NCI-H82 (cell line): Measurements from ENCODE around the gene GIT1.
"Not testable (repeated sequence)": the region's sequence is repeated elsewhere in the genome, so short reads cannot be mapped to it uniquely, and the experiment has no call there.

Experiments
- DNase-seq: peaks from one replicate; lab custom pipeline; 2025; lab: John Stamatoyannopoulos, UW

Gene GIT1

DNA sequence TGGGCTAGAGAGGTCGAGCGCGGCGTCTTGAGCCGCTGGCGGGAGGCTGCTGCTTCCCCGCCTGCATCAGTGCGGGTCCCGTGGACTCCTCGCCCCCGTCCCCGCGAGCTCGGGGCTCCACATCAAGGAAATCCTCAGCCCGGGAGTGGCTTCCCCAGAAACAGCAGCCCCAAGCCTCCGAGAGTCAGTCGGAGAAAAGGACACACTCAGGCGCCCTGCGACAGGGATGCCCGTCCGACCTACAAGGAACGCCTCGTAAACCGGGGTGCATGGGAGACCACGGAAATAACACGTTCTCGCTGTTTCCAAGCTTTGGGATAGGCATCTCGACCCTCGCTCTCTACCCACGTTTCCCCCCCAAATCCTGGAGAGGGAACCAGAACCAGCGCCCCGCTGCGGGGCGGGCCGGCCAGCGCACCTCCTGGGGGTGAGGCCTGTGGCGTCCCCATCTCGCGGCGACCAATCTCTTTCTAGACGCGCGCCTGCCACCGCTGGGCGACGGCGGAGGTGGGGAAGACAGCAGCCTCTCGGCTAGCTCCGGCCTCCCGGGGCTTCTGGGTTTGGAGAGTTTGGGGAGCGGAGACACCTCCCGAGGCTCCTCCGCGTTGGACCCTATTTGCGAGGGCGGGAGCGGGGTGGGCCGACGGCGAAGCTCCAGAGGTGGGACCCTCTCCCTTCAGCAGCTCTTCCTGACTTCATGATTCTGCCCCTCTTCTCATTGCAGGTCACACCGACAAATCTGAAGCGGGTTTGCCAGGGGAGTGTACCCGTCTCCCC lies 21.7 kb downstream of the GIT1 start:
- peak; percentile 80 for DNase-seq

DNA sequence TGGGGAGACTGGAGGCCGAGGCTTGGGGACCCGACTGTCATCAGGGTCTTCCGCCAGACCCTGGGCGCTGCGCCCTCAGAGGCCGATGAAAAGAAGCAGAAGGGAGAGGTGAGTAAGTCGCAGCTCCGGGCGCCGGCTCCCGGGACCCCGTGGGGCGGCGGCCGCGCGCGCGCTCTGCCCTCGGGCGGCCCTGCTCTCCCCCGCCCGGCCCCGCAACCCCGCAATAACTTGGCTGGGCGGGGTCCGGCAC lies 22.2 kb downstream of the GIT1 start:
- no peak for DNase-seq

- peak; percentile 81 for DNase-seq
Observed at GRCh38 chr17:29566473-29567303, 22.8 kb downstream of the GIT1 start, which contains the start of gene ABHD15. ABHD15 (minus strand) TSS chr17:29567037; CDS start chr17:29566966, 71 bp downstream.

GRCh38 chr17:29565643-29566472 lies 23.6 kb downstream of the GIT1 start:
- peak; percentile 80 for DNase-seq

DNA sequence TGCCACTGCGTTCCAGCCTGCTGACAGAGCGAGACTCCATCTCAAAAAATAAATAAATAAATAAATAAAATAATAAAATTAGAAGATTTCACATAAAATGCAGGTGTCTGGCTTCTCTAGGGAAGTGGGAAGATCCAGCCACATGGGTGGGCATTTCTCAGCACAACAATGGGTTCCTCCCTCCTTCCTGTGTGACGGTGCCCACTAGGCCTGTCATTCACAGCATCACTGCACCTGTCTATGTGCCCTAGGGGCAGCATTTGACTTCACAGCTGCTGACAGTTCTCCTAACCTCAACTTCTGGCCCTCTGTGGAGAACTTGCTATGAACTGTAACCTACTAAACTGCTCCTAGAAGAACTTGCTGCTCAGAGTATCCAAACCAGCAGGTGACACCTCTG lies 25.6 kb downstream of the GIT1 start:
- no peak for DNase-seq

DNA sequence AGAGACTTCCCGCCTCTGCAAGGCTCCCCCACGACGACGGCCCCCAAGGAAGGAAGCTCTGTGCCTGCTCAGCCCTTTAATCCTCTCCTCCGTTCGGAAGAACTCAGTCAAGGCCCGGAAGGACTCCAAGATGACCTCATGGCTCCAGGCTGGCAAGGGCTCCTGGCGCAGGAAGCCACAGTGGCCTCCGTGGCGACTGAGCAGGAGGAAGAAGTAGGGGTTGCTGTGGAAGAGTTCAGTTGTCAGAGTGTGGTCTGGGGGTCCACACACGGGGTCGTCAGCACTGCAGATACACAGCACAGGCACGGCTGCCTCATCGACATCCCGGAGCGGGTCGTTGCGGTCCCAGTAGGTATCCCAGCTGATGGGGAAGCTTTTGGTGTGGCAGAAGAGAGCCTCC lies 26.8 kb downstream of the GIT1 start:
- DNase-seq: no peak

DNA sequence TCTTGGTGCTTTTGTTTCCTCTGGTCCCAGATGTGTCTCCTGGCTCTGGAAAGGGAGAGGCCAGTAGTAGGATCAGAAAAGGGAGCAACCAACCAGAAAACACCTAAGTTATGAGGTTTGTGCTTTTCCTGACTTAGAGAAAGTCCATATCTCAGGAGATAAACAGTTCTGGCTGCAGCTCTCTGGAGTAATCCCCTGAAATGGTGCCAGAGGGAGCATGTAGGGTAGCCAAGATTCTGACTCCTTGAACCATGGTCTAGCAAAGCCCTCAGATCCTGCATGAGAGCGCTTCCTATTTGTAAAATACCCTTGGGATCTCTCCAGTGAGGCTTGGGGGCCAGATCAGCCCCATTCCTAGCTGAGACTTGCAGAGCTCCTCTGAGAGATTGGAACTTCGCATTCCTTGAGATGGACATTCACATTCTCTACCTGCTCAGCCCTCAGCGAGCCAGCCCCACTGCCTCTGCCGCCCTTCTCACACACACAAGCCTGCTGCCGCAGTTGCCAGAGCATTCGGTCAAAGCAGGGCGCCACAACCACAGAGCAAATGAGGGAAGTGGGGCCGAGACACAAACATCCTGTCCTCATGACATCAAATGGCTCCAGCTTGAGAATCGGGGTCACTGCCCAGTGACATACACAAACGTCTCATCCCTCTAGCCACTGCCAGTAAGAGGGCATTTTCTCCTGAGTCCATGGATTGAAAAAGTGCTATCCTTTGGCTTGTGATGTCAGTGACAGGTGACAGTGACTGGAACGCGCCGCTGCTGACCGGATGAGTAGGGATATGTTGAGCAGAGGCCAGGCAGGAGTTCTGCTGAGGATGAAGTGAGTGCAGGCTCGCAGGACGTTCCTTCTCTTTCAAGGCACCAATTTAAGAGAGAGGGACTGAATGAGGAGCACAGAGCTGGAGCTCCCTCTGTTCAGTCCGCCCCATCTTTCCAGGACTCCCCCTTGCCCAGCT lies 27.6 kb downstream of the GIT1 start:
- peak; percentile 67 for DNase-seq

DNA sequence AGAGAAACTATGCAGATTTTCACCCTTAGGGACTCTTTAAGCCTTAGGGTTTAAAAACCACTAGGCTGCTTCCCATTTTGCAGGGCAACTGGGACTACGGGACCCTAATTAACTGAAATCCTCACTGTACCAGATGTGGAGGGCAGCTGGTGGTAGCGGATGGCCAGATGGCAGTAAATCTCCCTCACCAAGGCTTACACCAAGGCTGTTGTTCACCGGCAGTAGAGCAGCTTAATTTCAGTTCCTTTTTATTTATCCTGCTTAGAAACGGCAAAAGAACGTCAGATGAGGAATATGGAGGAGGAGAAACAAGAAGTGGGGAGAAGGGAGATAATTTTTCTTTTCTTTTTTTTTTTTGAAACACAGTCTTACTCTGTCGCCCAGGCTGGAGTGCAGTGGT lies 29.1 kb downstream of the GIT1 start:
- DNase-seq: peak; percentile 98

DNA sequence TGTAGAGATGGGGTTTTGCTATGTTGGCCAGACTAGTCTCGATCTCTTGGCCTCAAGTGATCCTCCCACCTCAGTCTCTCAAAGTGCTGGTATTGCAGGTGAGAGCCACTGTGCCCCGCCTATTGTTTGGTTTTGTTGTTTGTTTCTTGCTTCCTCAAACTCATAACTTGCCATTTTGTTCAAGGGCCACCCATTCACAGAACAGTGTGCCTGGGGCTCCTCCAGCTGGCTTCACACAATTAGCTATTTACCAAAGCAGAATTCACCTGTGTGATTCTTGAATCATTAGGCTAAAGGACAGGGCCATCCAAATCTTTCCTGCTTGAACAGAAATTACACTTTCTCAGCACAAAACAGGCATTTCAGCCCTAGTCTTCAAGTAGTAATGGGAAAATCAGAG lies 29.8 kb downstream of the GIT1 start:
- no peak for DNase-seq

DNA sequence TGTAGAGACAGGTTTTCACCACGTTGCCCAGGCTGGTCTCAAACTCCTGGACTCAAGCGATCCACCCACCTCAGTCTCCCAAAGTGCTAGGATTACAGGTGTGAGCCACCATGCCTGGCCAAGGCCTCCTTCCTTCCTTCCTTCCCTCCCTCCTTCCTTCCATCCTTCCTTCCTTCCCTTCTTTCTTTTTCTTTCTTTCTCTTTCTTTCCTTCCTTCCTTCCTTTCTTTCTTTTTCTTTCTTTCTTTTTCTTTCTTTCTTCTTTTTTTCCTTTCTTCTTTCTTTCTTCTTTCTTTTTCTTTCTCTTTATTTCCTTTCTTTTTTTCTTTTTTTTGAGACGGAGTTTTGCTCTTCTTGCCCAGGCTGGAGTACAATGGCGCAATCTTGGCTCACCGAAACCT lies 31.3 kb downstream of the GIT1 start:
- not testable (repeated sequence) for DNase-seq

DNA sequence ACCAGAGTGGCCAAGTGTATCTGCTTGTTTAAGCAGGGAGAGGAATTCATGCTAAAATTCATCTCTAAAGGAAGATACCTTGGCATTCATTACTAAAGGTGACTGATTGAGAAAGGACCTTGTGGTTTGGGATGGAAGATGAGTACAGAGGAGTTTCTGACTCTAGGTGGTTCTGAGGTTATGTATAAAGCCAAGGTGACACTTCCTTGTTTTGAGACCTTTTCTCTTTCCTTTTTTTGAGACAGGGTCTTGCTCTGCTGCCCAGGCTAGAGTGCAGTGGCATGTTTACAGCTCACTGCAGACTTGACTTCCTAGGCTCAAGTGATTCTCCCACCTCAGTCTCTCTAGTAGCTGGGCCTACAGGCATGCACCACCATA lies 31.7 kb downstream of the GIT1 start:
- DNase-seq: no peak

DNA sequence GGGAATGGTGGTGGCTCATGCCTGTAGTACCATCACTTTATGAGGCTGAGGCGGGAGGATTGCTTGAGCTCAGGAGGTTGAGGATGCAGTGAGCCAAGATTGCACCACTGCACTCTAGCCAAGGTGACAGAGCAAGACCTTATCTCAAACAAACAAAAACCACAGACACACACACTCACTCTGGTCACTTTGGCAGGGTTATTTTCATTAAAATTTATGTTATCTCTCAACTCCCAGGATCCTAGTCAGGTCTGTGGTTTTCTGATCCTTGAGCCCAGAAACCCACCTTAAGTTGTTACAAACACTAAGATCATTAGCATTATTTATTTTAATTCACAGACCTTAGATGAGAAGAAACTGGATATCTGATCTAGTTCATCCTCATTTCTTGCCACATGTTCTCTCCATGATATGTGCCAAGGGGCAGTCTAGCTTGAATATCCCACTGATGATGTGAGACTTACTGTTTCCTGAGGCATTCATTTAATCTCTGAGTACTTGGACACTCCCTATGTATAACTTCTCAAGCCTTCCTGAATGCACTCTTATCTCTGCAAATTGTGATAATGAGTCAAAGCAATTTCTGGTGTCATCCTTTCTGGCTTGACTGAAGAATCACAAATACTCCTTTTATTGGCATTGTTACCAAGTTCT lies 32.2 kb downstream of the GIT1 start:
- DNase-seq: no peak

DNA sequence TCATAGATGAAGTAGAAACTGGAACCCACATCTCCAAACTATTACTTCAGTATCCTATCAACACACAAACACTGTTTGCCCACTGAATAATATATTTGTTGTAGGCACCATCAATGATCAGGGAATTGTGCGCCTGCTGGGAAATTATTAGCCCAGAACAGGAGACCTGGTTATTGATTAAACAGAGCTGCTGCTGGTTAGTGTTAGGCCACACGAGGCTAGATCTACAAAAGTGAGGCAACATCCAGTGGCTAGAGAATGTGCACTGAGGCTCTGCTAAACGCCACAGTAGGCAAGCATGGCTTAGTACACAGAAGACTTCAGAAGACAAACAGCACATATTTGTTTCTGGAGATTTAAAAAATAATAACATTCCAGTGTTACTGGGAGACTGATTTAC lies 33.6 kb downstream of the GIT1 start:
- DNase-seq: no peak

GRCh38 chr17:29549177-29549923 lies 40.1 kb downstream of the GIT1 start:
- no peak for DNase-seq

- no peak for DNase-seq
Observed at GRCh38 chr17:29546830-29547229, 42.6 kb downstream of the GIT1 start.

DNA sequence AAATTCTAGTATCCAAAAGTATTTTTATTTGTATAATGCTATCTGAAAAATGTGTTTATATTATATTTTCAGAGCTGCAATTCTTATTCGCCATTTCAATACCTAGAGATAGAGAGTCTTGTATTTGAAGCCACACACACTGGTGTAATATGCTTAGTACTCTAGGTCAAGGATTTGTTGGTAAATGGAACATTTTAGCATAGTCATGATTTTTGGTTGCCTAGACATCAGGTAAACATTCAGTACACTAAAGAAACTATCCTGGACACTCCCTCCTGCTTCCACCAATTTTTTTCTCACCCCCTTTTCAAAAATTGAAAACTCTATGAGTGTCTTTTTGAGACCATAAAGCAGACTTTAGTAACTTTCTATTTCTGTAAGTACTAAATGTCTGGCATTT lies 43.4 kb downstream of the GIT1 start:
- no peak for DNase-seq

DNA sequence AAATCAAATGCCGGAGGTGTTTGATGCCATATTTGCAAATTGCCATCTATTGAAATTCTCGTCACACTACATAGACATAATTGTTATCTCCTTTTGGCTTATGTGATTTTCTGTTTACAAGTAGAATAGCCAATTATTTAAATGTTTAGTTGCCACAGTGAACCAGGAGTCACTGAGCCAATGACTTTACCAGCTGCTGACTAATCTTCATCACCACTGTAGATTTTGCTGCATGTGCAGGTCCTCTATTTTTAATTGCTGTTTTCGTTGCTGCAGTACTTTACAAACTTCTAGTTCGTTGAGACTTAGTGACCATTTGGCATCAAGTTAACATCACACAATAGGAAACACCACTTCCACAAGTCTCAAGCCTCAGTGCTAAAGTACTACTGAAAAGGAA lies 45.4 kb downstream of the GIT1 start:
- no peak for DNase-seq

GRCh38 chr17:29533976-29534375 lies 55.5 kb downstream of the GIT1 start:
- no peak for DNase-seq

DNA sequence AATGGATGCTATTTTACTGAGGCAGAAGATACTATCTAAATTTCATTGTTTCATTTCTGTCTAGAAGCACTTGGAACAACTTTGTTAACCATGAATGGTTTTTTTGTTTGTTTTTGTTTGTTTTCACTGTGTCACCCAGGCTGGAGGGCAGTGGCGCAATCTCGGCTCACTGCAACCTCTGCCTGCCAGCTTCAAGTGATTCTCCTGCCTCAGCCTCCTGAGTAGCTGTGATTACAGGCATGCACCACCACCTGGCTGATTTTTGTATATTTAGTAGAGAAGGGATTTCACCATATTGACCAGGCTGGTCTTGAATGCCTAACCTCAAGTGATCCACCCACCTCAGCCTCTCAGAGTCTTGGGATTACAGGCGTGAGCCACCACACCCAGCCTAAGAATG lies 63.1 kb downstream of the GIT1 start:
- no peak for DNase-seq

- DNase-seq: no peak
Observed at GRCh38 chr17:29524692-29525091, 64.8 kb downstream of the GIT1 start.
